ENCODE results near the gene FAT1. TPM values are rescaled to one million over a fixed set of nuclear protein-coding genes. Genes with fewer than 3 reads are reported as not detected.

The FAT1 gene
- total and polyA plus RNA-seq, 2 donors (not counting 3 experiments of a cell fraction or from before 2014, with no cell fraction given): 9.2 to 9.8 TPM

DNA sequence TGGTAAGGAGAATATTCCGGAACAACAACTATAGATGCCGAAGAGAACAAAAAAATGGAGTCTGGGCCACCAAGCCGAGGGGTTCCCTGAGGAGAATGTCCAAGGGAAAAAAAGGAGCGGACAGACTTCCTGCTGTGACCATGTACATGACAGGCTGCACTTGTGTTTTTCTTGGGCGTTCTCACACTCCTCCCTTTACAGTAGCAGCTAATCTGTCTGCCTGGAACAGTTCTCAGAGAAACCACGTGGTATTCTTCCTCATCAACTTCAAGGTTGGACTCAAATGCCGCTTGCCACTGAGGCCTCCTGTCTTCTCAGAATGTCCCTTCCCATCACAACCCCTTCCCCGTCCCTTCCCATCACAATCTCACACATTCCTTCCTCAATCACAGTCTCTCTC is 137.5 kb downstream of the FAT1 start:
- H3K36me3 ChIP-seq (ENCODE audit: control insufficient read depth in 2 of 2, extremely low read depth in 1 of 2, insufficient read depth in 2 of 2, low read length in 2 of 2): no peaks in the 10 kb centered on the region
- H3K9me1 ChIP-seq (replicated peaks; ENCODE audit: control insufficient read depth, extremely low read depth, insufficient read depth, low read length): no peaks in the 10 kb centered on the region
- TF ChIP-seq MAX (IDR thresholded peaks at IDR 0.05; ENCODE audit: insufficient read depth, insufficient read length) (no peak), POLR2AphosphoS5 (IDR thresholded peaks at IDR 0.05; ENCODE audit: insufficient read depth, low read depth, low read length) (no peak), FOS (IDR thresholded peaks at IDR 0.05; ENCODE audit: borderline replicate concordance, insufficient read depth, low read length) (no peak), CTCF (IDR thresholded peaks at IDR 0.05; ENCODE audit: extremely low read depth in 1 of 2, insufficient read depth in 1 of 2, low read depth in 1 of 2, low read length in 2 of 2) (no peak), MYC (IDR thresholded peaks at IDR 0.05; ENCODE audit: low read depth, low read length) (no peak), JUN (IDR thresholded peaks at IDR 0.05; ENCODE audit: borderline replicate concordance, insufficient read depth, insufficient read length, low read depth) (no peak), POLR2A (IDR thresholded peaks at IDR 0.05; ENCODE audit: low read depth, low read length) (no peak), GATA2 (IDR thresholded peaks at IDR 0.05; ENCODE audit: insufficient read depth, insufficient read length, low read depth, low read length) (no peak), EZH2 (IDR thresholded peaks at IDR 0.05; ENCODE audit: borderline replicate concordance, low read depth, low read length, severe bottlenecking) (no peak)
- H3K4me1 ChIP-seq (ENCODE audit: control insufficient read depth, extremely low read depth, insufficient read depth, low read length): no peaks in the 10 kb centered on the region
- H3K79me2 ChIP-seq (ENCODE audit: control insufficient read depth, insufficient read depth, low read length): no peaks in the 10 kb centered on the region
- no peak for FAIRE-seq
- H3K27me3 ChIP-seq (ENCODE audit: control insufficient read depth in 2 of 2, insufficient read depth in 2 of 2, low read length in 2 of 2): no peaks in the 10 kb centered on the region
- no peak overlapping the region for H3K4me2 ChIP-seq (ENCODE audit: insufficient read depth, low read length)
- H3K9me3 ChIP-seq (replicated peaks; ENCODE audit: control insufficient read depth, insufficient read depth, low read length): no peaks in the 10 kb centered on the region
- H2AFZ ChIP-seq (ENCODE audit: low read depth, low read length): no peak overlapping the region
- no peak overlapping the region for H3K27ac ChIP-seq (ENCODE audit: insufficient read depth, low read depth, low read length)
- H3K4me3 ChIP-seq (replicated peaks in 1 of 3; ENCODE audit: insufficient read depth in 1 of 3, low read depth in 1 of 3, low read length in 3 of 3): no peak overlapping the region
- no TSS peak for BruUV-seq (replicated peaks)
- H4K20me1 ChIP-seq (replicated peaks; ENCODE audit: control insufficient read depth, extremely low read depth, insufficient read depth, low read length): no peaks in the 10 kb centered on the region
- ChIA-PET CTCF (interaction anchor here (2.4 kb wide), 1 partner anchor 518 kb away, joined by 37 read pairs; the partner anchor contains the start of gene TLR3), POLR2A (no interaction called here)
- intact Hi-C loops (cut with micrococcal nuclease) (no loop called here), dilution Hi-C loops (cut with MboI; ENCODE audit: extremely low pct_ligation_motif_present, low sequenced_read_pairs) (no loop called here)
- H3K9ac ChIP-seq (replicated peaks; ENCODE audit: extremely low read depth, insufficient read depth, low read length): no peak overlapping the region
- no peak for DNase-seq (ENCODE audit: low read depth, low spot score)
